ENCODE data around the gene TMEM45A.
"Not testable (repeated sequence)": the region's sequence is repeated elsewhere in the genome, so short reads cannot be mapped to it uniquely, and the experiment has no call there.

Gene TMEM45A

DNA sequence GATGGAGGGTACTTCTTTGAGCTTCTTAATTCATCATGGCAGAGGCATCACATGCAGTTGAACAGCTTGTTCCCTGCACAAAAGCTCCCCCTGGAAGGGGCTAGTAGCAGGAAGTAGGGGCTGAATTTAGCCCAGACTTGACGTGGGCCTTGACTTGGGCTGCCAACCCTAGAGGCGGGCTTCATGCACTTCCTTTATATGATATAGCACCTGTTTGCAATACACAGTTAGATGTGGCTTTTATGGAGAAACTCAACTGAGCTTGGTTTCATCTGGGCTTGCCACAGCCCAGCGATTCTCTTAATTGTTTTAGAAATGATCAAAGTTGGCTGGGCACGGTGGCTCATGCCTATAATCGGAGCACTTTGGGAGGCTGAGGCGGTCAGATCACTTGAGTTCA is 83.3 kb downstream of the TMEM45A start:
- no peak for DNase-seq (ENCODE audit: low read depth in 2 of 2)

DNA sequence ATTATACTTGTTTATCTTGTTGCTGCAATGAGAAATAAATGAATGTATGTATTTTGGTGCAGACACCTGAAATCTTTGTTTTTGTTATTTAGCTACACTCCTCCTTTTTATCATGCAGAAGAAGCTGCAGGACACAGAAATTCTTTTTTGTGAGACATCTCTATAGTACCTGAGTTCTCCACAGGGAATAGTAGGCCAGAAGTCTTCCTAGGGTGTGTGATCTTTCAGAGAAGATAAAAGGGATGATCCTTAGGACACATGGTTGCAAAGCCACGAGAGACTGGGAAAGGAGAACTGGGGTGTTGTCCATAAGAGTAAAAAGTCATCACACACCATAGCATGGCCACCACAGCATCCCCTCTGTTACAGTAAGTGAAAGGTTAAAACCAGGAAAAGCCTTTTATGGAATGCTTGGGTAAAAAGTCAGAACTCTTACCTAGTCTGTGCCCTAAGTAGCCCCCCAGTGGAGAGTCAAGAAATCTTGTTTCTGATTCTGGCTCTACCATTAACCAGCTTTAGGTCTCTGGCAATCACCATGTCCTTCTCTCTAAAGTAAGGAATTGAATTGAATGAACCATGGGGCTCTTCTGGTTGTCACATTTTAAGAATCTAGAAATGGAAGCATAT is 85.1 kb downstream of the TMEM45A start:
- DNase-seq (ENCODE audit: low read depth in 2 of 2) = no peak

DNA sequence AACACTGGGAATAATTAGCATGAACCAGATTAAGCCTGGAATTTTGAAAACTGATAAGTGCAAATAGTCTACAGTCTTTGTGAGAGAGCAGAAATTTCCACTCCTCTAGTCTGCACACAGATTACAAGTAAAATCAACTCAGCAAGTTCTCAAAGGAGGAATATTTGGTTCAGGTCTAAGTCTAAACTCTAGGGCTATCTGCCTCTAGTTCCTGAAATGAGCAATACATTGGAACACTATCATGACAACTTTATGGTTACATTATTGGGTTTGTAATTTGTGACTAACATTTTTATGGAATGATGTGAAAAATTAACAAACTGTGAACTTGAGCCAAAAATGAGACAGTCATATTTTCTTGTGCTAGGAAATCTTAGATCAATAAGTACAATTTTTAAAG is 86.2 kb downstream of the TMEM45A start:
- no peak for DNase-seq (ENCODE audit: low read depth in 2 of 2)

DNA sequence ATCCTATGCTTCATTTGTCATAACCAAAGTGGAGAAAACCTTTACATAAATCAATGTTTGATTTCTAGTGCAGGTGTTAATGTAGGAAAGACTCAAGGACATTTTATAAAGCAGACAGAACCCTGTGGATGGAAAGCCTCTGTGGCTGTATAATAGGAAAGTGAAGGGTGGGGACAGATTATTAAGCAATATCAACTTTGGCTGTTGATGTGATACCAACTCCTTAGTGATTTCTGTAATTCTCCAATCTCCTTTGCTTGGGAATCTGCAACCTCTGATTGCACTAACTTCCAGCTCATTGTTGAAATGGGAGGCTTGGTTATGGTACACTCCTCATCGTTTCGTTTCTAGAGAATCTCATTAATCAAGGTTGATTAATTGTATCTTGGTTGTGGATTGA is 87.7 kb downstream of the TMEM45A start:
- DNase-seq (ENCODE audit: low read depth in 2 of 2) = no peak

DNA sequence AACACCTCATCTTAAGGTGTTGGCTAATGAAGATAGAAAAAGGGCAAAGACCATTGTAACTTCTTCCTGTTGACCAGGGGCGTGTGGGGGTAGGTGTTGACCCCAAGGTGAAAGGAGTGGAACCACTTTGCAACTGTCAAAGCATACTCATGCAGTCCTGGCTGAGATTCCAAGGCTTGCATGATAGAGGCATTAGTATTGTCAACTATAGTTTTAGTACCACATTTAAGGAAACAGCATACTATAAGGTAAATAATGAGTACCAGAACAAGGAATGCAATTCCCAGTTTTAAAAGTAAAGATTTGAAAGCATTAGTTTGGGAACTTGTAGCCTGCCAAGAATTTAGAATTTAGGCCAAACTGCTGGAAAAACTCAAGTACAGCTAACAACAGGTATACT is 89.2 kb downstream of the TMEM45A start:
- DNase-seq (ENCODE audit: low read depth in 2 of 2) = no peak

DNA sequence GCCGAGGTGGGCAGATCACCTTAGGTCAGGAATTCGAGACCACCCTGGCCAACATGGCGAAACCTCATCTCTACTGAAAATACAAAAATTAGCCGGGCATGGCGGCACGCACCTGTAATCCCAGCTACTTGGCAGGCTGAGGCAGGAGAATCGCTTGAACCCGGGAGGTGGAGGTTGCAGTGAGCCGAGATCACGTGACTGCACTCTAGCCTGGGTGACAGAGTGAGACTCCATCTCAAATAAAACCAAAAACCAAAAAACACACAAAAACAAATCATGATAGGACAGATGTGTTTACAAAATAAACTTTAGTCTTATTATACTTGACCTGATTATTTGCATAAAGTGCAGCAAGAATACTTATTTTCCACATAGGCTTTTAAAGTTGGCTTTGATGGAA is 89.7 kb downstream of the TMEM45A start:
- DNase-seq (ENCODE audit: low read depth in 2 of 2) = not testable (repeated sequence)

DNA sequence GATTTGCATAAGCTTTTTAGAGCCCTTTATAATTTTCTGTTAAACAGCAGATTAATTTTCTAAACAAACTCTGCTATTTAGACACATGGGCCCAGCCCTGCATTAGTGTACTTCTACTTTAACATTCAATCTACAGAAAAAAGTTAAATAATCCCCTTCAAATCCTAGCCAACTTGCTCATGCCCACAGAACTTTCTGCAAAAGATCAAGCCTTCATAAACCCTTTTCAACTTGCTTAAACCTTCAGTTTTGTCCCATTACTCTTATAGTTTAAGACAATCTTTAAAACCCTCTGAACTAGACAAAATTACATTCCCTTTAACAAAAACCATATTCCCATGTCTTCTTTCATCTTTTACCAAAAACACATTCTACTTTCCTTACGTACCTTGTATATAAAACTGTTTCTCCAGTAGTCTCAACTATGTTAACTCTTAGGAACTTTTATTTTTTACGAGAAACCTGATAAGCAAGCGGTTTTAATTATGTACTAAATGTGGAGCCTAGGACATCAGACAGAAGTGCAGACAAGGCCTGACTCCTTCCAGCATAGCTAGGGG is 91.8 kb downstream of the TMEM45A start:
- no peak for DNase-seq (ENCODE audit: low read depth in 2 of 2)

DNA sequence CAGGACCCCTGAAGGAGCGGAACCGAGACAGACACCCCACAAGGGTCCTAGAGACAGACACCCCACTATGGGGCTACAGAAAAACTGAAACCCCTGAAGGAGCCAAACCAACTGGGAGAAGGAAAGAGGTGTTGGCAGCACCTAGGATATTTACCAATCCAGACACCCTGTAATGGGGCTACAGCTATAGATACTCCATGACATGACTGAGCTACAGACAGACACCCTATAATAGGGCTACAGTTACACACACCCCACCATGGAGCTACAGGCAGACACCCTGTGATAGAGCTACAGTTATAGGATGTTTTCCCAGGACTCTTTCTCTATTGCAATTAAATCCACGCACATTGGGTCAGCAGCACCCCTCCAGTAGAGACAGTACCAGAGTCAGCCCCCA is 94.4 kb downstream of the TMEM45A start:
- DNase-seq (ENCODE audit: low read depth in 2 of 2) = no peak

DNA sequence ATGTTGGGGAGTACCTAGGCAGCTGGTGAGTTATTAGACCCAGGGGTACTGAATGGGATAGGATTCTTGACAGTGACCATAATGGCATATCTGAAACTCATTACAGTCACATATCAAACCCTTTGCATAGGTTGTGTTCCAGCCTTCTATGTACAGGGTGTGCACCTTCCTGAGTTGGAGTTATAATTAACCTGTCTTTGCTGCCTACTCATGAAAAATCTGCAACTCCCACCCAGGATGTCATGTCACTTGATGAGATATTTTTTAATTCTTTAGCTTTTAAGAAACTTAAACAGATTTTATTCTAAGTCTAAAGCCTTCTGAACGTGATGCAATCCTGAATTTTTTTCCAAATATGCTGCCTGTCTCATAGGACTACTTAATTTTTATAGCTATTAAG is 95.8 kb downstream of the TMEM45A start:
- no peak for DNase-seq (ENCODE audit: low read depth in 2 of 2)

DNA sequence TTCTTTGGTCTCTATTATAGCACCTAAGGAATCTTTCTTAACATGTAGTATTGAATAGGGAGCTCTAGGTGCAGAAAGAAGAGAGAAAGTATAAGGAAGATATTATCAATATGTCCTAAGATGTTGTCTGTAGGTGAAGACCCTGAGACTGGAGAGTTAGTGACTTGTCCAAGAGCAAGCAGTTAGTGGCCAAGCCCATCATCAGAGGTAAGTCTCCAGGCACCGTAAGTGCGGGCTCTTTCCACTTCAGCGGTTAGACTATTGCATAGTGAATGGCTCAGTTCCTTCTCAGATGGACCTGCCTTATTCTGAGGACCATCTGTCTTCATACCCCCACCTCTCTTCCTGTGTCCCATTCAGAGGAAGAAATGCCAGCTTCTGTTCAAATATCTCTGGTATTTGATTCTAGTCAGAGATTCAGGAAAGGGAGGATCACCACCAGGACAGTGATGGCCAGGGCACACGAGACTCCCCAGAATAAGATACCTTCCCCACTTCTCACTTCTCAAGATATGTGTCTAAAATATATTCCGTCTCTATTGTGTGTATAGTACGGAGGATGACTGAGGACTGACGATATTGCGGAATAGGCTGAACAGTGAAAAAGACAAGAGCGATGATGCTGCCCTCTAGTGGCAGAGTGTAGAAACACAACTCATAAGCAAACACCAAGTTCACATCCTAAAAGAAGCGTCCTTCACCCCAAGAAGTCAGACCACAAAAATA is 97.9 kb downstream of the TMEM45A start:
- peak in 1 of 2 donors; percentile 51 for DNase-seq (ENCODE audit: low read depth in 2 of 2)

DNA sequence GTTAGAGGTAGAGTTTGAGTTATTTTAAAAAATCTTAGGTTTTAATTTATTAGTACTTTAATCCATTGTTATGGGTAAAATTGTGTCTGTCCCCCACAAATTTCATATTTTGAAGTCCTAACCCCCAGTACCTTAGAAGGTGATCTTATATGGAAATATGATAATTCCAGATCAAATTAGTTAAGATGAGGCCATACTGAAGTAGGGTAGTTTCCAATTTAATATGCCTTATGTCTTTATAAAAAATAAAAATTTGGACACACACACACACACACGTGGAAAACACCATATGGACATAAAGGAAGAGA is 98.4 kb downstream of the TMEM45A start:
- no peak for DNase-seq (ENCODE audit: low read depth in 2 of 2)

DNA sequence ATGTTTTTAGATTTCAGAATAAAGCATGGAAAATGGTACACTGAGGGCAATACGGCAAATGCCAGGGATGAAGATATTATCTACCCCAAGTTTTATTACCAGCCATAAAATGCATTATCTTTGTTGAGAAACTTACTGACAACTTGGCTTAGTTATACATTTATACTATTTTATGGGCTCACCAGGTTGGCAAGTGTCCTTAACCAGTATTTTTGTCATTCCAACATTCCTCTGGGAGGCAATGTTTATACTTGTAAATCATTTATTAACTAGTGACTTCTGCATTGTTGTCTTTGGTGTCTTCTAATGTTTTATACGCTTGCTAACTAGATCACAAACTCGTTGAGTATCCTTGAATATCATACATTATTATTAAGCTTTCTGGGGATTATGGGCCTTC is 99.0 kb downstream of the TMEM45A start:
- DNase-seq (ENCODE audit: low read depth in 2 of 2) = no peak

DNA sequence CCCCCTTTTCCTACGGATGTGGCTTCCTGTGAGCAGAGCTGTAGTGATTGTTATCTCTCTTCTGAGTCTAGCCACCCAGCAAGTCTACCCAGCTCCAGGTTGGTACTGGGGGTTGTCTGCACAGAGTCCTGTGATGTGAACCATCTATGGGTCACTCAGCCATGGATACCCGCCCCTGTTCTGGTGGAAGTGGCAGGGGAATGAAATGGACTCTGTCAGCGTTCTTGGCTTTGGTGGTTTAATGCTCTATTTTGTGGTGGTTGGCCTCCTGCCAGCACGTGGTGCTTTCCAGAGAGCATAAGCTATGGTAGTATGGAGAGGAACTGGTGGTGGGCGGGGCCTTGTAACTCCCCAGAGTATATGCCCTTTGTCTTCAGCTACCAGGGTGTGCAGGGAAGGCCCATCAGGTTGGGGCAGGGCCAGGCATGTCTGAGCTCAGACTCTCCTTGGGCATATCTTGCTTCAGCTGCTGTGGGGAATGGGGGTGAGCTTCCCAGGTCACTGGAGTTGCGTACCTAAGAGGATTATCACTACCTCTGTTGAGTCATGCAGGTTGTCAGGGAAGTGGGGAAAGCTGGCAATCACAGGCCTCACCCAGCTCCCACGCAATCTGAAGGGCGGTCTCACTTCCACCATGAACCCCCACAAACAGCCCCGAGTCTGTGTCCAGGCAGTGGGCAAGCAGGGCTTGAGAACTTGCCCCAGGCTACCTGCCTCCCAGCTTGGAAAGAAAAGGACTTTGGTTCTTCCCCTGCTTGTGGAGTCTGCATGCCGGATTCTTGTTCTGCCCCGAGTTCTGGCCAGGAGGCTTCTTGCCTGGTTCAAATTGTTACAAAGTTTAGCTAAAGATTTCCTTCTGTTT is 108.0 kb downstream of the TMEM45A start:
- no peak for DNase-seq (ENCODE audit: low read depth in 2 of 2)

DNA sequence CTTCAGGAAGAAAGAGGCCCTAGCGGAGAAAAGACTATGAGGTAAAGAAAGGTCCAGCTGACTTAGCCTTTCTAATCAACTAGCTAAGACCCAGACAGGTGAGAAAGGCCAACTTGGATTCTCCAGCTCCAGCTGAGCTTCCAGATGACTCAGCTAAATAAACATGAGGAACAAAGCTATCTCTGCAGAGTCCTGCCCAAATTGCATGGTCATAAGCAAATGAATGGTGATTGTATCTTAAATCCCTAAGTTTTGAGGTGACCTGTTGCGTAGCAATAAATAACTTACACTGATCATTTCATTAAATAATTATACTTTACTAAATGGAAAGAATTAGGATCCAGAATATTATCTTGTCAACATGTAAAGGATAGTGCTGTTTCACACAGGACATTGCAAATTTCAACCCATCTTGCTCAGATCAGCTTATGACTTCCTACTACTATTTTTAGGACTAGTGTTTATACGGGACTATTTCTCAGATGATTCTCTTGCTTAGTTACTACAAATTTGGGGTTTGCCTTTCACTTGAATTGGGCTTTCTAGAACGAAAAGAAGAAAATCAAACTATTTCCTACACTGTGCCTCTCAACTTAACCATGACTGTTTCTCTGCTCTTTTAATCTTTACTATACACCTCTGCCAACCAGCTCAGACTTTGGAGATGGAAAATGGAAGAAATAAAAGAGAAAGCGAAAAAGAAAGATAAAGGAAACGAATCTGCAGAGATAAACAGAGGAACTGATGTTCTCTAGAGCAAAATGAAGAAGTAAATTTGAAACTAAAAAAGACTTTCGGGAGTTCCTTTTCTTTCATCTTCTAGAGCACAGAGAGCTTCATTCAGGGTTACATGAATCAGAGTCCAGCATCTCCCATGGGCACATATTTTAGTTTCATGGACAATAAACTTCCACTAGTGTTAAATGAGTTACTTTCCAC is 110.4 kb downstream of the TMEM45A start:
- DNase-seq (ENCODE audit: low read depth in 2 of 2) = no peak

DNA sequence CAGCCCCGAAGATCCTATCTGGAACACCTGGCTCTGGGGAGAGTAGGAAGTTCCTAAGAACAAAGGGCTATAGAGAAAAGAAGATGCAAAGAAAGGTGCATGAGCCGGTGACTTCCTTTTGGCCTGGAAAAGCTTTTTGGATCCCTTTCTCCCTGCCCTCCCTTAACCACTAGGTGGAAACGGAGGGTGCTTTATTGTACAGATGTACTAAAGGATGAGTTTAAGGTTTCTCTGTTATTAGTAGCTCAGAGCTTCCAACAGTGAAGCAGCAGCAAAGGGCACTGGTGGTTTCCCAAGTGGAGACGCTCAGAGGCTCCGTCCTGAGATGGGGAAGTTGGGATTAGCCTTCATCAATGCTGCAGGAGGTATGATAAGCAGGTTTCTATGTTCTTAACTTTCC is 111.0 kb downstream of the TMEM45A start:
- DNase-seq (ENCODE audit: low read depth in 2 of 2) = no peak

DNA sequence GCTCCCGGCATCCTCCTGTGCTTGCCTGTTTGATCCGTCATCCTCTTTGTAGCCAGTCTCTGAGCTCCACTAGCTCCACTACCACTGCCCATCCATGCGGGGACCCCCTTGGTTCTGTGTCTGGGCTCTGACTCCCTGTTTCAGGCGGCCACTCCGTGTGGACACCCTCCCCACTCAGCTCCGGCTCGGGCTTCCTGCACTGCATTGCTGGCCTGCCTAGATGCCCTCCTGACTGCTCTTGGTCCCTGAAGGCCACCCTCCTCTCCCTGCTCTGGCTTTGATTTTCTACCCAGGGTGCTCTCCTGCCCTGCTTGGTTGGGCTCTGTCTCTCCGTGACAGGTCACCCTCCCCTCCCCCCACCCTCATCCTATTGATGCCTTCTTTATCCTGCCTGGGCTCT is 112.9 kb downstream of the TMEM45A start:
- no peak for DNase-seq (ENCODE audit: low read depth in 2 of 2)

DNA sequence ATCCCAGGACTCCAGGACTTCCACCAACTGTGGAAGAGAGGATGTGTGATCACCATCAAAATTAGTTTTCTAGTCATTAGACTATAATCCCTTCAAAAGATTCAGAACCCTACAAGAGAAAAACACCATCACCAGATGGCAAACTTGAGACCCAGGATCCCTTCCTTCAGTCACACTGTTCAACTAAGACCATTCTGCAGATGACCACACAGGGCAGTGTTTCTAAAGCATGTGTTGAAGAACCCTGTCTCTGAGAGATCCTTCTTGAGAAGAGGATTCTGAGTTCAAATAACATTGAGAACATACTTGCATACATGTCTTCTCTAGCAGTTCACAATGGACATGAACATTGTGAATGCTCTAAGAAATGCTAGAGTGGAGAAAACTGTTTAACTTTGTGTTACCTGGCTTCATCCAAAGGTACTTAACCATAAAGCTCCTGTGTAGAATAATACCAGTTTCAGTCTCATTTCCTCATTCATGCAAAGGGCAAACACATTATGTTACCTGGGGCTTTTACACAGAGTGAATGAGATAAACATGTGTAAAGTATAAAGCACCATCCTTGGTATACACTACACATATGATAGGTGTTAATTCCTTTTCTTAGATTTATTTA is 114.6 kb downstream of the TMEM45A start:
- DNase-seq (ENCODE audit: low read depth in 2 of 2) = no peak

DNA sequence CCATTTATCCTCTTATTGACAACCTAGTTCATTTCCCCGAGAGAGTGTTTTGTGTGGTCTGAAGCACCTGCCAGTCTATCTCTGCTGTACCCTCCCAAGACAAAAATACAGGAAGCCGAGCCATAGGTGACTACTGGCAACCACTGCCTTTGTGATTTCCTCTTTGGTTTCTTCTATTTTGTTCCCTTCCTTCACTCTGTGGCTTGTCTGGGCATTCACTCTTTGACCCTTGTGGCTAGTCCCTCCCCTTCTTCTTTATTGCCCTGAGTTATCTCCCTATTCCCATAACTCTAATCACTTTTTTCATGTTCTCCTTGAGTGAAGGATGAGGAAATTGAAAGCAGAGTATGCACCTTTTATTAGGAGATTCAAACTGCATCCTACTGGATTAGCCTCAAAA is 116.9 kb downstream of the TMEM45A start, which contains the start of gene ADGRG7:
Gene ADGRG7, plus strand, starts transcription at position 297 of the 400 bp plus-strand sequence. CDS start 256 bp downstream, outside the sequence.
- DNase-seq (ENCODE audit: low read depth in 2 of 2) = no peak

DNA sequence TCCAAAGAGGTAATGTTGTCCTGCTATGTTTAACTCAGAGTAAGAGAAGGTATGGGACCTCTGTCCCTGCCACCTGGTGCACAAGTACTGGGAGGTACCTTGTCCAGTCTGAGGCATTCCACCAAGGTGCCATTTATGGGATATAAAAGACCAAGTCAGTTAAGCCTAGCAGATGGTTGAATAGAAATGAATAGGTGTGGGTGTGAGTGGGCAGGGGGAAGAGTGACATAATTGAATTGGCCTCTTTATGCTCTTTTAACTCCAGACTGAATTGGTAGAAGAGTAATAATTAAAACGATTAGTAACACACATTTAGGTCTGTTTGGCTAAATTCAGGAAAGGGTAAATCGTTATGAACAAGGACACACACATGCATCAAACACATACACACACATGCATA is 117.5 kb downstream of the TMEM45A start:
- DNase-seq (ENCODE audit: low read depth in 2 of 2) = no peak

DNA sequence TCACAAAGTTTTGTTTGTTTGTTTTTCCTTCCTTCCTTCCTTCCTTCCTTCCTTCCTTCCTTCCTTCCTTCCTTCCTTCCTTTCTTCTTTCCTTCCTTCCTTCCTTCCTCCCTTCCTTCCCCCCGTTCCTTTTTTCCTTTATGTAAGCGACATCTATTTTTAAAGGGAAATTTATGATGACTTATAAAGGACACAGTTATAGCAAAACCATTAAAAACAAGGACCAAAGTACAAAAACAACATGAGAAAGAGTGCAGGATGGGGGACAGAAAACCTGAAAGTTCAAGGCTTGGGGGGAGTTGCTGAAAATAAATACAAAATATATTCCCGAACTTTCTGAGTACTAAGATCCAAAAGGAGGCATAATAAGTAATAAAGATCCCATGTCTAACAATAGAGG is 118.8 kb downstream of the TMEM45A start:
- no peak for DNase-seq (ENCODE audit: low read depth in 2 of 2)

Measured in stimulated activated CD4-positive, alpha-beta T cell treated with anti-CD3 and anti-CD28 coated beads, Interleukin-1b, Interleukin-23, amount 100 ng/mL, for 4 hours (primary cell).